ENCODE results near the gene TTBK2. TPM values are rescaled to one million over a fixed set of nuclear protein-coding genes. Genes with fewer than 3 reads are reported as not detected.

Gene TTBK2
- total RNA-seq, 1 experiment from 2014 or later: 10.6 TPM

DNA sequence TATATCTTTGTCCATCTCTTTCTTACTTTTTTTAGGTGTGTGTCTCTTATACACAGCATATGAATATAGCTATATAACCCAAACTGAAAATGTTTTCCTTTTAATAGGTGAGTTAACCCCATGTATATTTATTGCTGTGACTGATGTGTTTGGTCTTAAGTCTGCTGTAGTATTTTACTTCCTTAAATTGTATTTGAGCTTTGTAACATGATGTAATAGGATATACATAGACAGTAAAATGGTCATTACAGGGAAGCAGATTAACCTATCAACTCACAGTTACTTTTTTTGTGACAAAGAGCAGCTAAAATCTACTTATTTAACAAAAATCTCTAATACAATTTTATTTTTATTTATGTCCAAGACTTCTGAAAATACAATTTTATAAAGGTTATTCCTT is 131.9 kb downstream of the TTBK2 start:
- Histone ChIP-seq H3K9ac (ENCODE audit: low read length) (no peak overlapping the region), H3K27ac (ENCODE audit: low read depth, low read length) (no peak overlapping the region), H3K27me3 (ENCODE audit: insufficient read depth, low read length) (no peaks in the 10 kb centered on the region), H4K20me1 (ENCODE audit: insufficient read depth) (no peaks in the 10 kb centered on the region), H3K4me1 (ENCODE audit: control insufficient read depth in 1 of 2, insufficient read depth in 2 of 2, low read length in 2 of 2) (no peaks in the 10 kb centered on the region), H2AFZ (ENCODE audit: low read depth, low read length, poor library complexity, severe bottlenecking) (no peak overlapping the region), H3K79me2 (ENCODE audit: insufficient read depth, low read length) (no peaks in the 10 kb centered on the region), H3K9me3 (ENCODE audit: control insufficient read depth in 1 of 2, insufficient read depth in 1 of 2, low read depth in 1 of 2, low read length in 2 of 2) (no peaks in the 10 kb centered on the region), H3K4me2 (ENCODE audit: low read length) (no peak overlapping the region), H3K36me3 (ENCODE audit: control insufficient read depth in 1 of 2, insufficient read depth in 2 of 2, low read length in 2 of 2) (no peaks in the 10 kb centered on the region), H3K4me3 (replicated peaks in 1 of 2; ENCODE audit: low read depth in 1 of 2, low read length in 2 of 2) (no peak overlapping the region), H3K9me2 (ENCODE audit: insufficient read depth) (no peaks in the 10 kb centered on the region)
- no TSS peak for BruUV-seq (replicated peaks)
- RAD21 ChIA-PET (ENCODE audit: low non-redundant PET in 1 of 2, low total read pairs in 2 of 2, uncharacterized antibody in 2 of 2, unreplicated experiment in 2 of 2): no interaction called here
- DNase-seq (ENCODE audit: low read depth, low spot score): no peak
- intact Hi-C loops (cut with micrococcal nuclease): no loop called here
- ATAC-seq: no peak
- POLR2A ChIA-PET: no interaction called here
- CTCF ChIA-PET: no interaction called here
- no peak for TF ChIP-seq ELF1 (IDR thresholded peaks at IDR 0.05; ENCODE audit: borderline replicate concordance, low read depth)

DNA sequence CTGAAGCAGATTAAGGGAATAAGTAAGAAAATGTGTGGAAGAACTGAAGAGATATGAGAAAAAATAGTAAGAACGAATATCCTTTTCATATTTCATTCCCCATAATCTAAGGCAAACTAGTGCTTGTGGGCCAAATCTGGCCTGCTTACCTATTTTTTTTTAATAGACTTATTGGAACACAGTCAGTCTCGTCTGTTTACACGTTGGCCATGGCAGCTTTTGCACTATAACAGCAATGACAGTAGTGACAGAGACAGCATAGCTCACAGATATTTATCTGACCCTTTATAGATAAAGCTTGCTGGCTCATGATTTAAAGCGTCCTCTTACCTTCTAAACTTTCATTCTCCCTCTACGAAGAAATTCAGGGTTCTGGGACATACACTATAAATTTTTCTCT is 133.6 kb downstream of the TTBK2 start:
- no peak overlapping the region for H3K4me3 ChIP-seq (replicated peaks in 1 of 2; ENCODE audit: low read depth in 1 of 2, low read length in 2 of 2)
- TF ChIP-seq POLR2A (IDR thresholded peaks at IDR 0.05; ENCODE audit: borderline replicate concordance, extremely low read depth, insufficient read depth, insufficient read length) (no peak), TCF7L2 (IDR thresholded peaks at IDR 0.05; ENCODE audit: borderline replicate concordance, extremely low read depth, insufficient read depth, insufficient read length) (no peak), SRF (IDR thresholded peaks at IDR 0.05; ENCODE audit: low read depth) (no peak), POLR2AphosphoS5 (IDR thresholded peaks at IDR 0.05; ENCODE audit: low read depth, low read length) (no peak), SP1 (IDR thresholded peaks at IDR 0.05; ENCODE audit: low read depth) (no peak), EZH2 (IDR thresholded peaks at IDR 0.05) (no peak), ELF1 (IDR thresholded peaks at IDR 0.05; ENCODE audit: borderline replicate concordance, low read depth) (no peak), EGR1 (IDR thresholded peaks at IDR 0.05; ENCODE audit: low read depth) (no peak), YY1 (IDR thresholded peaks at IDR 0.05; ENCODE audit: extremely low read depth, insufficient replicate concordance, low read depth, low read length) (no peak), ZNF274 (IDR thresholded peaks at IDR 0.05; ENCODE audit: low read depth, low read length) (no peak), CBX3 (IDR thresholded peaks at IDR 0.05; ENCODE audit: low read depth) (no peak), ZFX (IDR thresholded peaks at IDR 0.05) (no peak), EZH2phosphoT487 (IDR thresholded peaks at IDR 0.05; ENCODE audit: borderline replicate concordance) (no peak), CEBPB (IDR thresholded peaks at IDR 0.05; ENCODE audit: low read depth) (no peak)
- TF ChIP-seq, protein P1, sequence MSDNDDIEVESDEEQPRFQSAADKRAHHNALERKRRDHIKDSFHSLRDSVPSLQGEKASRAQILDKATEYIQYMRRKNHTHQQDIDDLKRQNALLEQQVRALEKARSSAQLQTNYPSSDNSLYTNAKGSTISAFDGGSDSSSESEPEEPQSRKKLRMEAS (IDR thresholded peaks at IDR 0.05): no peak
- TF ChIP-seq, protein P2, sequence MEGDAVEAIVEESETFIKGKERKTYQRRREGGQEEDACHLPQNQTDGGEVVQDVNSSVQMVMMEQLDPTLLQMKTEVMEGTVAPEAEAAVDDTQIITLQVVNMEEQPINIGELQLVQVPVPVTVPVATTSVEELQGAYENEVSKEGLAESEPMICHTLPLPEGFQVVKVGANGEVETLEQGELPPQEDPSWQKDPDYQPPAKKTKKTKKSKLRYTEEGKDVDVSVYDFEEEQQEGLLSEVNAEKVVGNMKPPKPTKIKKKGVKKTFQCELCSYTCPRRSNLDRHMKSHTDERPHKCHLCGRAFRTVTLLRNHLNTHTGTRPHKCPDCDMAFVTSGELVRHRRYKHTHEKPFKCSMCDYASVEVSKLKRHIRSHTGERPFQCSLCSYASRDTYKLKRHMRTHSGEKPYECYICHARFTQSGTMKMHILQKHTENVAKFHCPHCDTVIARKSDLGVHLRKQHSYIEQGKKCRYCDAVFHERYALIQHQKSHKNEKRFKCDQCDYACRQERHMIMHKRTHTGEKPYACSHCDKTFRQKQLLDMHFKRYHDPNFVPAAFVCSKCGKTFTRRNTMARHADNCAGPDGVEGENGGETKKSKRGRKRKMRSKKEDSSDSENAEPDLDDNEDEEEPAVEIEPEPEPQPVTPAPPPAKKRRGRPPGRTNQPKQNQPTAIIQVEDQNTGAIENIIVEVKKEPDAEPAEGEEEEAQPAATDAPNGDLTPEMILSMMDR (IDR thresholded peaks at IDR 0.05 in 2 of 3, conservative IDR thresholded peaks at IDR 0.05 in 1 of 3; ENCODE audit: borderline replicate concordance in 1 of 3, insufficient read depth in 1 of 3, low read depth in 2 of 3, low read length in 2 of 3): no peak
- TF ChIP-seq, protein P3, sequence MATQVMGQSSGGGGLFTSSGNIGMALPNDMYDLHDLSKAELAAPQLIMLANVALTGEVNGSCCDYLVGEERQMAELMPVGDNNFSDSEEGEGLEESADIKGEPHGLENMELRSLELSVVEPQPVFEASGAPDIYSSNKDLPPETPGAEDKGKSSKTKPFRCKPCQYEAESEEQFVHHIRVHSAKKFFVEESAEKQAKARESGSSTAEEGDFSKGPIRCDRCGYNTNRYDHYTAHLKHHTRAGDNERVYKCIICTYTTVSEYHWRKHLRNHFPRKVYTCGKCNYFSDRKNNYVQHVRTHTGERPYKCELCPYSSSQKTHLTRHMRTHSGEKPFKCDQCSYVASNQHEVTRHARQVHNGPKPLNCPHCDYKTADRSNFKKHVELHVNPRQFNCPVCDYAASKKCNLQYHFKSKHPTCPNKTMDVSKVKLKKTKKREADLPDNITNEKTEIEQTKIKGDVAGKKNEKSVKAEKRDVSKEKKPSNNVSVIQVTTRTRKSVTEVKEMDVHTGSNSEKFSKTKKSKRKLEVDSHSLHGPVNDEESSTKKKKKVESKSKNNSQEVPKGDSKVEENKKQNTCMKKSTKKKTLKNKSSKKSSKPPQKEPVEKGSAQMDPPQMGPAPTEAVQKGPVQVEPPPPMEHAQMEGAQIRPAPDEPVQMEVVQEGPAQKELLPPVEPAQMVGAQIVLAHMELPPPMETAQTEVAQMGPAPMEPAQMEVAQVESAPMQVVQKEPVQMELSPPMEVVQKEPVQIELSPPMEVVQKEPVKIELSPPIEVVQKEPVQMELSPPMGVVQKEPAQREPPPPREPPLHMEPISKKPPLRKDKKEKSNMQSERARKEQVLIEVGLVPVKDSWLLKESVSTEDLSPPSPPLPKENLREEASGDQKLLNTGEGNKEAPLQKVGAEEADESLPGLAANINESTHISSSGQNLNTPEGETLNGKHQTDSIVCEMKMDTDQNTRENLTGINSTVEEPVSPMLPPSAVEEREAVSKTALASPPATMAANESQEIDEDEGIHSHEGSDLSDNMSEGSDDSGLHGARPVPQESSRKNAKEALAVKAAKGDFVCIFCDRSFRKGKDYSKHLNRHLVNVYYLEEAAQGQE (IDR thresholded peaks at IDR 0.05; ENCODE audit: low read depth): no peak
- H3K4me2 ChIP-seq (ENCODE audit: low read length): no peak overlapping the region
- no peak overlapping the region for H2AFZ ChIP-seq (ENCODE audit: low read depth, low read length, poor library complexity, severe bottlenecking)
- ChIA-PET CTCF (no interaction called here), RAD21 (ENCODE audit: low non-redundant PET in 1 of 2, low total read pairs in 2 of 2, uncharacterized antibody in 2 of 2, unreplicated experiment in 2 of 2) (no interaction called here), POLR2A (no interaction called here)
- intact Hi-C loops (cut with micrococcal nuclease): no loop called here
- no peak overlapping the region for H3K27ac ChIP-seq (ENCODE audit: low read depth, low read length)
- no peaks in the 10 kb centered on the region for H3K9me3 ChIP-seq (ENCODE audit: control insufficient read depth in 1 of 2, insufficient read depth in 1 of 2, low read depth in 1 of 2, low read length in 2 of 2)
- no peaks in the 10 kb centered on the region for H3K36me3 ChIP-seq (ENCODE audit: control insufficient read depth in 1 of 2, insufficient read depth in 2 of 2, low read length in 2 of 2)
- H4K20me1 ChIP-seq (ENCODE audit: insufficient read depth): no peaks in the 10 kb centered on the region
- no peaks in the 10 kb centered on the region for H3K9me2 ChIP-seq (ENCODE audit: insufficient read depth)
- no peak for ATAC-seq
- no peak overlapping the region for H3K9ac ChIP-seq (ENCODE audit: low read length)
- no TSS peak for BruUV-seq (replicated peaks)
- no peaks in the 10 kb centered on the region for H3K27me3 ChIP-seq (ENCODE audit: insufficient read depth, low read length)
- no peak for DNase-seq (ENCODE audit: low read depth, low spot score)
- H3K79me2 ChIP-seq (ENCODE audit: insufficient read depth, low read length): no peaks in the 10 kb centered on the region
- no peaks in the 10 kb centered on the region for H3K4me1 ChIP-seq (ENCODE audit: control insufficient read depth in 1 of 2, insufficient read depth in 2 of 2, low read length in 2 of 2)
